Measurements from ENCODE around the gene DDX23.

The DDX23 gene

DNA sequence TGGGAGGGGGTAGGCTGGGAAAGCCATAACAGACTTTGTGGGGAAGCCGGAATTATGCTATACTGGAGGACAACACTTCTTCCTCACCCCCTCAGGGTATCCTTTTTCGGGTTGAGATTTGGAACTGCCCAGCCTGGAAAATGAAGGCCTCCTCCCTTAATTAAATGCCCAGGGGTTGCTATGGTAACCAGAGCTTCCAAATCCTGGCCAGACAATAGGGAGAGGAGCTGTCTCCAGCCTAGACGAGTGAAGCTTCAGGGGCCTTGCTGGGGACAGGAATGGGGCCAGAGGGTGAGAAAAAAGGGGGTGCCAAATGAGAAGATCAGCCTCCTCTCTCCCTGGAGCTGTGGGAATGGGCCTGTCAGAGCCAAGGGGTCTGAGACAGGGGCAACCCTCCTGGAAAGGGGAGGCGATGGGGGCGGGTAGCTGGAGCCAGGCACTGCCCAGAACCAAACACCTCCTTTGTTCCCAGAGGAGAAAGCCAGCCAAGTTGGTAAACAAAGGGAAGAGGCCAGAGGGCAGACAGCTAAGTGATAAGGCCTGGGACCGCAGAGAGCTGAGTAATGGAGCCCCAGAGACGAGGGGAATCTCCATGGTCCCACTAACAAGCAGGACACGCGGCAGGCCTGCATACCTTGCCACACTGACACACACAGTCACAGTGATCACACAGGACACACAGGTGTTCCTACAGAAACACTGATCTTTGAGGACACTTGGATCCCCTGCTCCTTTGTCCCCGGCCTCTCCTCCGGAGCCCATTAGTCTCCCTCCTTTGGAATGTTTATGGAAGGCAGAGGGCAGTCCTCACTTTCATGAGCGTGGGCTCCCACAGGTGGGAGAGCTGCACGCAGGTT, 31.6 kb upstream of the DDX23 start:
- H3K4me3 ChIP-seq (ENCODE audit: low read depth, low read length) = no peak overlapping the region

DNA sequence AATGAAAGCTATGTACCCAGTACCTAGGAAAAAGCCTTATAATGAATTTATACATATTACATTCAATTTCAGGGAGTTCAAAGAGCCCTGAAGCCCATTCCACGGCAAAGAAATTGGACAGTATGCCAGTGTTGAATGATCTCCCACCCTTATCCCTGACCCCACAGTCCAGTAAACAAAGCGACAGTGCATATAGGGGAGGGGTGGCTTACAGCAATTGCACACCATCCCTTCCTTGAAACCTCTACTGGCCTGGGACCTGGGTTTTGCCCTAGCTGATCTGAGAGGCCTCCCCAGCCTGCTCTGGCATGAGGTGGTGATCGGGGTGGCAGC, 31.0 kb upstream of the DDX23 start:
- DNase-seq (ENCODE audit: low read depth) = no peak
- TF ChIP-seq CTCF (IDR thresholded peaks at IDR 0.05; ENCODE audit: insufficient read depth, low read depth, low read length, missing control alignments) = no peak
- no peak overlapping the region for H3K4me3 ChIP-seq (ENCODE audit: low read depth, low read length)

More for the DNA sequence above, 31.6 kb upstream of the DDX23 start:
- DNase-seq (ENCODE audit: low read depth) = no peak
- no peak for TF ChIP-seq CTCF (IDR thresholded peaks at IDR 0.05; ENCODE audit: insufficient read depth, low read depth, low read length, missing control alignments)

- no peak for DNase-seq (ENCODE audit: low read depth)
- TF ChIP-seq CTCF (IDR thresholded peaks at IDR 0.05; ENCODE audit: insufficient read depth, low read depth, low read length, missing control alignments) = no peak
- no peak overlapping the region for H3K4me3 ChIP-seq (ENCODE audit: low read depth, low read length)
These were observed 30.3 kb upstream of the DDX23 start for GRCh38 chr12:48882315-48882687.

DNA sequence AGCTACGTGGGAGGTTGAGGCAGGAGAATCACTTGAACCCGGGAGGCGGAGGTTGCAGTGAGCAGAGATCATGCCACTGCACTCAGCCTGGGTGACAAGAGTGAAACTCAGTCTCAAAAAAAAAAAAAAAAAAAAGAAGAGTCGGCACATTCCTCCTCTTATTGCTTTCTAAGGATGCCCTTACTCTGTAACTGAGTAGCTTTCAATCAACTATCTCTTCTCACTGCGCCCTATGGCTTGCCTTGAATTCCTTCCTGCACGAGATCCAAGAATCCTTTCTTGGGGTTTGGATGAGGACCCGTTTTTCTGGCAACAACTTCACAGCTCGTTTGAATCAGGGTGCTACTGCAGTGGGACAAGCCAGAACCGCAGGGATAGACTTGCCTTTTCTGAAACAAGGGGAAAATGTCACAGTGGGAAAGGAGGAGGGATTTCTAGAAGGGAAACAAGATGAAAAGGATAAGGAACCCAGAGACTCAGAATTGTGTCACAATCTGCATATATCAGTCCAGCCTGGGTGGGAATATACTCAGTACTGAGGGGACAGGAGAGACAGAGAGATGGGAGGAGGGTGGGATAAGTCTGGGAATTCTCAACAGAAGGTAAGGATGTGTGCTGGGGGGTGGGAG, 29.8 kb upstream of the DDX23 start:
- no peak for TF ChIP-seq CTCF (IDR thresholded peaks at IDR 0.05; ENCODE audit: insufficient read depth, low read depth, low read length, missing control alignments)
- no peak for DNase-seq (ENCODE audit: low read depth)
- H3K4me3 ChIP-seq (ENCODE audit: low read depth, low read length) = no peak overlapping the region

GRCh38 chr12:48880647-48881046, 28.7 kb upstream of the DDX23 start:
- no peak overlapping the region for H3K4me3 ChIP-seq (ENCODE audit: low read depth, low read length)
- DNase-seq (ENCODE audit: low read depth) = no peak
- TF ChIP-seq CTCF (IDR thresholded peaks at IDR 0.05; ENCODE audit: insufficient read depth, low read depth, low read length, missing control alignments) = no peak

DNA sequence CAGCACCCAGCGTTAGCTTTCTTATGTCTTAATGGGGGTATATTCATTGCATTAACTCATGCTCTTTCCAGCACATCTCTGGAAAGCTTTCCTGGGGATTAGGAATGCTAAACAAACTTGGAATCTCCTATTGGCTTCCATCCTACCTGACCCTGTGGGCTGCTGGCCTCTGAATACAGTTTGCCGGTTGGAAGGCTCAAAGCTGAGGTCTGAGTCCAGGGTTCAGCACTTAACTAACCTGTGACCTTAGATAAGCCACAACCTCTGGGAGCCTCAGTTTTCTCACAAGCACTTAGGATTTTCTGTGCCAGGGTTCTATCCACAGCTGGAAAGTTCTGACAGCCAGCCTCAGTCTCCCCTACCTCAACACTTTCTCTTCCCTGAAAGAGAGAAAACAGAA, 26.6 kb upstream of the DDX23 start:
- TF ChIP-seq CTCF (IDR thresholded peaks at IDR 0.05; ENCODE audit: insufficient read depth, low read depth, low read length, missing control alignments) = no peak
- no peak for DNase-seq (ENCODE audit: low read depth)
- no peak overlapping the region for H3K4me3 ChIP-seq (ENCODE audit: low read depth, low read length)

Data from GM12865 (cell line).